A673 (cell line): Measurements from ENCODE around the gene AHNAK2. TPM values are rescaled to one million over a fixed set of nuclear protein-coding genes. Genes with fewer than 3 reads are reported as not detected.

ENCODE experiments used
- BruUV-seq: library from RNA; stranded (reverse); fragments of 400-500 nt; replicated peaks from 2 replicates; lab custom pipeline; 2021; lab: Mats Ljungman, UMichigan
- CTCF ChIA-PET: fragments of 300-600 bp; sonication (Branson Sonifier 250); formaldehyde crosslinking; loops from one replicate; lab custom pipeline; 2022; ENCODE audit warnings: antibody characterized with exemption; lab: Charles Lee
- POLR2A ChIA-PET: fragments of 300-600 bp; sonication (Branson Sonifier 250); formaldehyde crosslinking; loops from one replicate; lab custom pipeline; 2022; ENCODE audit warnings: antibody characterized with exemption; ENCODE audit not compliant: low non-redundant PET; lab: Charles Lee
- DNase-seq: peaks from one replicate; pipeline ENCODE4 v3.0.0-alpha.2; 2015; ENCODE audit warnings: low spot score
- H3K27ac ChIP-seq: fragments of 200-600 bp; sonication (generic); 2 replicates; pipeline ENCODE4 v1.5.1; 2016; ENCODE audit warnings: mixed run types, low read depth, mild to moderate bottlenecking, mixed read lengths, antibody characterized with exemption, low read length; ENCODE audit not compliant: poor library complexity, severe bottlenecking
- H3K27me3 ChIP-seq: fragments of 200-600 bp; sonication (generic); replicated peaks from 2 replicates; pipeline ENCODE4 v1.6.1; 2017; ENCODE audit warnings: mixed run types, low read depth, mild to moderate bottlenecking, mixed read lengths, antibody characterized with exemption, low read length; ENCODE audit not compliant: insufficient read depth, poor library complexity
- H3K36me3 ChIP-seq: fragments of 200-600 bp; sonication (generic); 2 replicates; pipeline ENCODE4 v1.6.1; 2016; ENCODE audit warnings: mixed run types, mild to moderate bottlenecking, mixed read lengths, antibody characterized with exemption, low read length; ENCODE audit not compliant: insufficient read depth, poor library complexity, severe bottlenecking
- H3K4me1 ChIP-seq: fragments of 200-600 bp; sonication (generic); 2 replicates; pipeline ENCODE4 v1.6.1; 2017; ENCODE audit warnings: mixed run types, mild to moderate bottlenecking, mixed read lengths, antibody characterized with exemption, low read length; ENCODE audit not compliant: insufficient read depth, poor library complexity, severe bottlenecking
- H3K4me3 ChIP-seq: fragments of 200-600 bp; sonication (generic); 2 replicates; pipeline ENCODE4 v1.5.1; 2016; ENCODE audit warnings: low read depth, mixed run types, mild to moderate bottlenecking, mixed read lengths, low read length; ENCODE audit not compliant: poor library complexity, severe bottlenecking
- H3K9me3 ChIP-seq: fragments of 200-600 bp; sonication (generic); 2 replicates; pipeline ENCODE4 v1.6.1; 2016; ENCODE audit warnings: mixed run types, low read depth, mild to moderate bottlenecking, mixed read lengths, antibody characterized with exemption, low read length; ENCODE audit not compliant: poor library complexity, severe bottlenecking
- CTCF ChIP-seq: fragments of 300-800, 200-600 bp; sonication (generic); conservative IDR thresholded peaks from 2 replicates; pipeline ENCODE4 v1.5.1; 2017; ENCODE audit warnings: low read depth, mild to moderate bottlenecking, antibody characterized with exemption, low read length, moderate library complexity, mixed read lengths
- EZH2 ChIP-seq: fragments of 200-600 bp; sonication (generic); IDR thresholded peaks from 2 replicates; pipeline ENCODE4 v1.6.1; 2017; ENCODE audit warnings: borderline replicate concordance, low read depth, mild to moderate bottlenecking, mixed read lengths, antibody characterized with exemption, low read length; ENCODE audit not compliant: poor library complexity, severe bottlenecking
- intact Hi-C: fragments of 100-400 bp; cut with micrococcal nuclease; formaldehyde crosslinking; loops from one replicate; pipeline ENCODE4 v1.10.0; 2022; ENCODE audit not compliant: unreplicated experiment
- total RNA-seq: library from RNA; stranded (reverse); gene quantifications from 2 replicates; pipeline ENCODE4 v1.2.3, GENCODE V29; 2021

Gene AHNAK2
- total RNA-seq, 1 experiment from 2014 or later, result 0.56 TPM

- H3K9me3 ChIP-seq, result no peaks in the 10 kb centered on the region
- H3K4me1 ChIP-seq, result peaks cover 21% of the 10 kb centered on the region
- DNase-seq, result peak; percentile 37
- no peaks in the 10 kb centered on the region for H3K27me3 ChIP-seq
- ChIA-PET CTCF (no interaction called here), POLR2A (no interaction called here)
- BruUV-seq, result no TSS peak
- no peaks in the 10 kb centered on the region for H3K36me3 ChIP-seq
- no peak for TF ChIP-seq EZH2
- TF ChIP-seq CTCF, result no peak
- intact Hi-C loops, result no loop called here
- H3K4me3 ChIP-seq, result no peak overlapping the region
- H3K27ac ChIP-seq, result no peak overlapping the region
Observed at GRCh38 chr14:104970231-104971068, 7.7 kb downstream of the AHNAK2 start.

GRCh38 chr14:104969741-104970230 lies 8.4 kb downstream of the AHNAK2 start:
- TF ChIP-seq CTCF (no peak), EZH2 (no peak)
- Histone ChIP-seq H3K4me3 (no peak overlapping the region), H3K27me3 (no peaks in the 10 kb centered on the region), H3K9me3 (no peaks in the 10 kb centered on the region), H3K27ac (no peak overlapping the region), H3K4me1 (peaks cover 21% of the 10 kb centered on the region), H3K36me3 (no peaks in the 10 kb centered on the region)
- intact Hi-C loops, result no loop called here
- ChIA-PET POLR2A (no interaction called here), CTCF (no interaction called here)
- no TSS peak for BruUV-seq
- DNase-seq, result no peak

GRCh38 chr14:104968541-104969401 lies 9.4 kb downstream of the AHNAK2 start:
- ChIA-PET CTCF (no interaction called here), POLR2A (no interaction called here)
- H3K36me3 ChIP-seq, result no peaks in the 10 kb centered on the region
- TF ChIP-seq CTCF (no peak), EZH2 (no peak)
- H3K9me3 ChIP-seq, result no peaks in the 10 kb centered on the region
- no peaks in the 10 kb centered on the region for H3K27me3 ChIP-seq
- peak; percentile 36 for DNase-seq
- intact Hi-C loops, result no loop called here
- peaks cover 17% of the 10 kb centered on the region for H3K4me1 ChIP-seq
- no peak overlapping the region for H3K4me3 ChIP-seq
- BruUV-seq, result no TSS peak
- no peak overlapping the region for H3K27ac ChIP-seq
